GM23248 (cell line): ENCODE measurements around the gene ARHGEF12.

Source experiments
- EZH2 ChIP-seq: fragments of 200-600 bp; sonication (generic); IDR thresholded peaks from 2 replicates; pipeline ENCODE4 v1.6.1; 2018; ENCODE audit warnings: antibody characterized with exemption, mild to moderate bottlenecking; ENCODE audit not compliant: insufficient read depth, poor library complexity, severe bottlenecking
- EZH2phosphoT487 ChIP-seq: fragments of 200-600 bp; sonication (generic); IDR thresholded peaks from 2 replicates; pipeline ENCODE4 v1.6.1; 2018; ENCODE audit warnings: antibody characterized with exemption, moderate library complexity, mild to moderate bottlenecking, low read depth; ENCODE audit not compliant: insufficient read depth

GRCh38 chr11:120303004-120303637 lies 33.1 kb upstream of the ARHGEF12 start:
- TF ChIP-seq EZH2, result no peak
- no peak for TF ChIP-seq EZH2phosphoT487
